ENCODE measurements around the gene CELF2. TPM values are rescaled to one million over a fixed set of nuclear protein-coding genes. Genes with fewer than 3 reads are reported as not detected.
A peak's percentile ranks its signal among the peaks of the same experiment; 100 is the strongest.

CELF2 gene
- total and polyA plus RNA-seq, 9 of the 15 experiments (the other 6 are each of a cell fraction or from before 2014, with no cell fraction given), result 4.0 to 20.3 (median 11.1) TPM

GRCh38 chr10:11135709-11136108, 118.0 kb downstream of the CELF2 start:
- BruUV-seq (replicated peaks), result no TSS peak
- in situ Hi-C loops (cut with MboI), result no loop called here

GRCh38 chr10:11138314-11139033, 120.8 kb downstream of the CELF2 start:
- POLR2A ChIA-PET, result no interaction called here
- no peaks in the 10 kb centered on the region for H3K9me3 ChIP-seq (replicated peaks; ENCODE audit: control insufficient read depth, insufficient read depth, low read depth, low read length)
- DNase-seq (ENCODE audit: extremely low read depth in 1 of 4, low spot score in 3 of 4) (no peak), FAIRE-seq (no peak), ATAC-seq (no peak)
- peak overlapping the region; percentile 60; the same call in 1 of the 2 replicates for H2AFZ ChIP-seq (ENCODE audit: low read depth, low read length)
- intact Hi-C loops (cut with micrococcal nuclease), result no loop called here
- in situ Hi-C loops (cut with MboI), result no loop called here
- no peaks in the 10 kb centered on the region for H4K20me1 ChIP-seq (replicated peaks; ENCODE audit: control insufficient read depth, insufficient read depth, low read length)
- no peaks in the 10 kb centered on the region for H3K36me3 ChIP-seq (ENCODE audit: control insufficient read depth, insufficient read depth, low read length)
- no peaks in the 10 kb centered on the region for H3K9me1 ChIP-seq (ENCODE audit: control insufficient read depth, insufficient read depth, low read length)
- no peaks in the 10 kb centered on the region for H3K79me2 ChIP-seq (ENCODE audit: control insufficient read depth, insufficient read depth, low read length)
- H3K9ac ChIP-seq (ENCODE audit: insufficient read depth in 1 of 2, low read depth in 2 of 2, low read length in 2 of 2), result no peak overlapping the region
- H3K27me3 ChIP-seq (ENCODE audit: control insufficient read depth in 2 of 2, insufficient read depth in 2 of 2, low read length in 2 of 2), result peaks cover 0 to 9% of the 10 kb centered on the region in 2 experiments; a peak in 2 of 5 replicates
- no peak overlapping the region for H3K27ac ChIP-seq (ENCODE audit: extremely low read depth, low read depth, low read length)
- 39% methylated on average over 9 of the region's 9 CpGs for WGBS (ENCODE audit: insufficient coverage, low coverage, missing lambda C conversion rate)
- BruUV-seq (replicated peaks), result no TSS peak
- H3K4me3 ChIP-seq, result no peak overlapping the region
- CTCF ChIA-PET (ENCODE audit: low intra/inter-chr PET ratio), result no interaction called here
- peaks cover 13 to 14% of the 10 kb centered on the region in 2 experiments; a peak in 4 of 5 replicates for H3K4me1 ChIP-seq (replicated peaks in 1 of 2; ENCODE audit: control insufficient read depth in 2 of 2, insufficient read depth in 2 of 2, low read length in 2 of 2)
- H3K4me2 ChIP-seq (ENCODE audit: insufficient read depth, low read length), result no peak overlapping the region
- TF ChIP-seq TGIF2 (CRISPR knock-in tag; IDR thresholded peaks at IDR 0.05), result no peak
- no peak for TF ChIP-seq SAFB2 (IDR thresholded peaks at IDR 0.05; ENCODE audit: borderline replicate concordance, low read depth, low read length, severe bottlenecking)
- TF ChIP-seq ZNF408 (CRISPR knock-in tag; IDR thresholded peaks at IDR 0.05; ENCODE audit: low read depth), result no peak
- TF ChIP-seq NCOR1 (IDR thresholded peaks at IDR 0.05), result no peak

More at GRCh38 chr10:11135709-11136108, 118.0 kb downstream of the CELF2 start:
- Histone ChIP-seq H3K4me3 (no peak overlapping the region), H3K79me2 (ENCODE audit: control insufficient read depth, insufficient read depth, low read length) (no peaks in the 10 kb centered on the region), H3K27ac (ENCODE audit: extremely low read depth, low read depth, low read length) (no peak overlapping the region), H3K36me3 (ENCODE audit: control insufficient read depth, insufficient read depth, low read length) (no peaks in the 10 kb centered on the region), H2AFZ (ENCODE audit: low read depth, low read length) (no peak overlapping the region), H3K9me3 (replicated peaks; ENCODE audit: control insufficient read depth, insufficient read depth, low read depth, low read length) (no peaks in the 10 kb centered on the region), H3K4me1 (replicated peaks in 1 of 2; ENCODE audit: control insufficient read depth in 2 of 2, insufficient read depth in 2 of 2, low read length in 2 of 2) (peaks cover 0 to under 1% of the 10 kb centered on the region in 2 experiments; a peak in 1 of 5 replicates), H3K27me3 (ENCODE audit: control insufficient read depth in 2 of 2, insufficient read depth in 2 of 2, low read length in 2 of 2) (peaks cover 0 to 9% of the 10 kb centered on the region in 2 experiments; a peak in 2 of 5 replicates), H3K9ac (ENCODE audit: insufficient read depth in 1 of 2, low read depth in 2 of 2, low read length in 2 of 2) (no peak overlapping the region), H4K20me1 (replicated peaks; ENCODE audit: control insufficient read depth, insufficient read depth, low read length) (no peaks in the 10 kb centered on the region), H3K9me1 (ENCODE audit: control insufficient read depth, insufficient read depth, low read length) (no peaks in the 10 kb centered on the region), H3K4me2 (ENCODE audit: insufficient read depth, low read length) (no peak overlapping the region)
- intact Hi-C loops (cut with micrococcal nuclease), result no loop called here
- TF ChIP-seq TAF9B (IDR thresholded peaks at IDR 0.05; ENCODE audit: partially characterized antibody) (no peak), MAFG (tag; conservative IDR thresholded peaks at IDR 0.05) (0 out of 2 replicates have a peak, but pooled peaks have one; percentile 9), EP300 (IDR thresholded peaks at IDR 0.05; ENCODE audit: low read length) (no peak), C11orf30 (IDR thresholded peaks at IDR 0.05; ENCODE audit: low read depth) (peak; percentile 33; the same call in 1 of the 2 replicates)
- whole genome bisulfite sequencing (ENCODE audit: insufficient coverage, low coverage, missing lambda C conversion rate), result 32% methylated on average over 2 of the region's 2 CpGs
- no peak for FAIRE-seq
- CTCF ChIA-PET (ENCODE audit: low intra/inter-chr PET ratio), result no interaction called here
- POLR2A ChIA-PET, result no interaction called here
- no peak for DNase-seq (ENCODE audit: extremely low read depth in 1 of 4, low spot score in 3 of 4)
- ATAC-seq, result no peak

Measured in K562 (cell line).